ENCODE measurements around the gene CCN5. TPM values are rescaled to one million over a fixed set of nuclear protein-coding genes. Genes with fewer than 3 reads are reported as not detected.

Gene CCN5
- total and polyA plus RNA-seq, 2 of the 8 experiments (the other 6 are each of a cell fraction or from before 2014, with no cell fraction given), result not detected

DNA sequence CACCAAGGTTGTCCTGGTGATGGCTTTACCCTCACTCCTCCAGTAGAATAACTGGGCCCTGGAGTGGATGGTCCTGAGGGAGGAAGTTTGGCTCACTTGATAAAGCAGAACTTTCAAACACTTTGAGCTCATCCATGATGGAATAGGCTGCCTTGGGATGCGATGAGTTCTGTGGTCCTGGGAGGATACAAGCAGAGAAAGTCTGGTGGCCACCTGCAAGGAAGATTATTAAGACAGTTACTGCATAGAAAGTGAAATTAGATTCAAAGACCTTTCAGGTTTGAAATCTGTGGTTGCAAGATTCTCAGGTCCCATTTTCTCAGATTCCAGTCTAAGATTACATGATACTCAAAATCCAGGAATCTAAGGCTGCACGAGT lies 19.9 kb upstream of the CCN5 start:
- H3K79me2 ChIP-seq (ENCODE audit: control insufficient read depth in 1 of 2, insufficient read depth in 2 of 2, low read length in 2 of 2), result no peaks in the 10 kb centered on the region
- H3K27me3 ChIP-seq (replicated peaks in 1 of 4; ENCODE audit: control insufficient read depth in 3 of 4, extremely low read depth in 1 of 4, insufficient read depth in 3 of 4, low read length in 3 of 4), result no peaks in the 10 kb centered on the region
- H2BK20ac ChIP-seq (ENCODE audit: low read length), result no peak overlapping the region
- H2BK120ac ChIP-seq (replicated peaks; ENCODE audit: low read depth, low read length), result no peak overlapping the region
- no peak overlapping the region for H2BK12ac ChIP-seq (ENCODE audit: low read depth, low read length)
- H3K4me2 ChIP-seq (ENCODE audit: insufficient read depth in 1 of 2, low read depth in 2 of 2, low read length in 2 of 2), result no peak overlapping the region
- H3K9me3 ChIP-seq (ENCODE audit: insufficient read depth in 2 of 2, low read depth in 1 of 2, low read length in 1 of 2), result peaks cover 0 to 4% of the 10 kb centered on the region in 2 experiments; a peak in 1 of 4 replicates
- no peak overlapping the region for H3K23ac ChIP-seq (ENCODE audit: insufficient read length)
- H3K18ac ChIP-seq (ENCODE audit: extremely low read depth, low read length), result no peak overlapping the region
- 86% methylated on average over 2 of the region's 2 CpGs; no CpG with 5 or more reads in 1 of the 2 experiments for WGBS, 2 experiments (ENCODE audit: extremely low coverage in 1 of 2, insufficient coverage in 1 of 2, insufficient read length in 1 of 2, insufficient replicate concordance in 2 of 2, low coverage in 1 of 2, low lambda C conversion rate in 2 of 2, missing lambda C conversion rate in 1 of 2)
- no peak overlapping the region for H3K4ac ChIP-seq (replicated peaks; ENCODE audit: insufficient read length, low read depth, low read length)
- H2AFZ ChIP-seq (ENCODE audit: low read length), result no peak overlapping the region
- CTCF ChIA-PET (ENCODE audit: partially characterized antibody), result interaction anchor here (0.6 to 7.4 kb wide), 5 partner anchors 9 to 52 kb away, joined by 3 to 83 read pairs (median 4); no protein-coding TSS in a partner anchor
- H4K8ac ChIP-seq (ENCODE audit: extremely low read depth, insufficient read depth, low read length), result no peak overlapping the region
- POLR2A ChIA-PET (ENCODE audit: partially characterized antibody), result no interaction called here
- H4K20me1 ChIP-seq (replicated peaks in 1 of 2; ENCODE audit: control insufficient read depth in 1 of 2, insufficient read depth in 2 of 2, low read length in 2 of 2), result no peaks in the 10 kb centered on the region
- no peaks in the 10 kb centered on the region for H3K36me3 ChIP-seq (ENCODE audit: control insufficient read depth in 2 of 4, insufficient read depth in 4 of 4, low read length in 3 of 4)
- TF ChIP-seq RAD21 (IDR thresholded peaks at IDR 0.05 in 1 of 2, conservative IDR thresholded peaks at IDR 0.05 in 1 of 2; ENCODE audit: low read depth in 2 of 2, low read length in 2 of 2), result no peak
- no peak for TF ChIP-seq EP300 (IDR thresholded peaks at IDR 0.05; ENCODE audit: borderline replicate concordance in 1 of 2, low read depth in 2 of 2, low read length in 2 of 2)
- TF ChIP-seq TBP (IDR thresholded peaks at IDR 0.05; ENCODE audit: low read depth, low read length), result no peak
- TF ChIP-seq SP2 (IDR thresholded peaks at IDR 0.05; ENCODE audit: low read length), result no peak
- no peak for TF ChIP-seq GABPA (IDR thresholded peaks at IDR 0.05; ENCODE audit: borderline replicate concordance, insufficient read depth, low read length)
- TF ChIP-seq SRF (IDR thresholded peaks at IDR 0.05; ENCODE audit: low read depth, low read length), result no peak
- no peak for TF ChIP-seq RXRA (IDR thresholded peaks at IDR 0.05; ENCODE audit: insufficient read depth, low read depth, low read length)
- no peak for TF ChIP-seq CTCF (IDR thresholded peaks at IDR 0.05; ENCODE audit: control extremely low read depth in 1 of 3, insufficient read depth in 1 of 3, low read depth in 1 of 3, low read length in 3 of 3)
- TF ChIP-seq SIN3A (conservative IDR thresholded peaks at IDR 0.05 in 1 of 2, IDR thresholded peaks at IDR 0.05 in 1 of 2; ENCODE audit: low read depth in 1 of 2, low read length in 2 of 2), result no peak
- no peak overlapping the region for H3K14ac ChIP-seq (ENCODE audit: insufficient read length)
- H3K56ac ChIP-seq (replicated peaks; ENCODE audit: insufficient read length, low read depth, low read length), result no peak overlapping the region
- peaks cover 0 to 3% (median under 1%) of the 10 kb centered on the region in 4 experiments; a peak in 2 of 7 replicates for H3K4me1 ChIP-seq (replicated peaks in 1 of 4; ENCODE audit: control insufficient read depth in 3 of 4, insufficient read depth in 4 of 4, low read length in 3 of 4)
- H3K79me1 ChIP-seq (ENCODE audit: low read depth, low read length), result no peaks in the 10 kb centered on the region
- FAIRE-seq (no peak), DNase-seq (ENCODE audit: low read depth in 1 of 2, low spot score in 2 of 2) (no peak)
- H3K23me2 ChIP-seq (ENCODE audit: low read depth, low read length), result no peaks in the 10 kb centered on the region
- no peak overlapping the region for H3K4me3 ChIP-seq (ENCODE audit: extremely low read depth in 1 of 4, insufficient read depth in 2 of 4, low read depth in 3 of 4, low read length in 4 of 4)
- no peak overlapping the region for H3K9ac ChIP-seq (replicated peaks in 1 of 4; ENCODE audit: extremely low read depth in 1 of 4, low read depth in 3 of 4, low read length in 3 of 4)
- no peak overlapping the region for H4K91ac ChIP-seq (replicated peaks; ENCODE audit: insufficient read length, low read length)
- no peak overlapping the region for H2BK15ac ChIP-seq (ENCODE audit: low read length)
- H2AK5ac ChIP-seq (ENCODE audit: low read depth, low read length), result no peak overlapping the region; the same call in 1 of the 2 replicates
- H2BK5ac ChIP-seq (ENCODE audit: low read depth, low read length), result no peak overlapping the region
- no peak overlapping the region for H3K27ac ChIP-seq (ENCODE audit: low read depth, low read length)
- no peak overlapping the region for H4K5ac ChIP-seq (ENCODE audit: insufficient read length, low read depth, low read length)

Data from H1 (cell line).